Naive thymus-derived CD4-positive, alpha-beta T cell (primary cell): ENCODE results near the gene FAM168A. TPM values are rescaled to one million over a fixed set of nuclear protein-coding genes. Genes with fewer than 3 reads are reported as not detected.

Experiments used
- ATAC-seq: fragments of 150-1000 bp; cut with Tn5 transposase; 2 replicates; pipeline ENCODE4 v1.10.0; 2021; ENCODE audit warnings: mild to moderate bottlenecking, moderate library complexity
- CTCF ChIA-PET: fragments of 350-600 bp; sonication (Branson Sonifier 250); formaldehyde crosslinking; loops from one replicate; lab custom pipeline; 2021; ENCODE audit warnings: antibody characterized with exemption; lab: Charles Lee
- POLR2A ChIA-PET: fragments of 350-600 bp; sonication (Branson Sonifier 250); formaldehyde crosslinking; loops from one replicate; lab custom pipeline; 2021; ENCODE audit warnings: antibody characterized with exemption, inconsistent platforms; lab: Charles Lee
- DNase-seq, 9 donors: peaks; one replicate each; pipeline versions ENCODE4 v3.0.0 to v3.0.0-alpha.2; 2020 to 2022; ENCODE audit warnings: mixed read lengths in 1 of 9
- H3K27ac ChIP-seq: one replicate; pipeline ENCODE4 v1.7.0; 2013; ENCODE audit warnings: mild to moderate bottlenecking, low read depth, low read length, moderate library complexity
- H3K27me3 ChIP-seq, 2 donors: one replicate each; pipeline ENCODE4 v1.7.0; 2013; ENCODE audit warnings: low read length in 2 of 2, mild to moderate bottlenecking in 2 of 2, moderate library complexity in 2 of 2; ENCODE audit not compliant: control insufficient read depth in 2 of 2, insufficient read depth in 2 of 2
- H3K36me3 ChIP-seq, 3 experiments: 1 replicate in 2 of 3; 2 replicates in 1 of 3; pipeline ENCODE4 v1.7.0; 2013; ENCODE audit warnings: low read length in 3 of 3, mild to moderate bottlenecking in 3 of 3, moderate library complexity in 1 of 3; ENCODE audit not compliant: insufficient read depth in 3 of 3, control insufficient read depth in 2 of 3
- H3K4me1 ChIP-seq, 2 donors: one replicate each; pipeline ENCODE4 v1.7.0; 2013; ENCODE audit warnings: low read length in 2 of 2, mild to moderate bottlenecking in 2 of 2, moderate library complexity in 1 of 2; ENCODE audit not compliant: control insufficient read depth in 2 of 2, insufficient read depth in 2 of 2
- H3K4me3 ChIP-seq: 2 replicates; pipeline ENCODE4 v1.7.0; 2013; ENCODE audit warnings: mild to moderate bottlenecking, low read length
- H3K9me3 ChIP-seq, 3 experiments: 1 replicate in 2 of 3; 2 replicates in 1 of 3; pipeline ENCODE4 v1.7.0; 2013; ENCODE audit warnings: low read length in 3 of 3; ENCODE audit not compliant: control insufficient read depth in 2 of 3
- H3K27ac Mint-ChIP-seq, 9 donors: one replicate each; pipeline ENCODE4 v1.8.0; 2020 to 2022; ENCODE audit warnings: mixed read lengths in 9 of 9, mild to moderate bottlenecking in 8 of 9, moderate library complexity in 5 of 9, inconsistent platforms in 2 of 9
- H3K27me3 Mint-ChIP-seq, 5 donors: one replicate each; pipeline ENCODE4 v1.8.0; 2021 to 2022; ENCODE audit warnings: mixed read lengths in 5 of 5, mild to moderate bottlenecking in 1 of 5
- H3K36me3 Mint-ChIP-seq, 5 donors: one replicate each; pipeline ENCODE4 v1.8.0; 2020 to 2022; ENCODE audit warnings: mixed read lengths in 5 of 5, mild to moderate bottlenecking in 3 of 5, inconsistent platforms in 1 of 5
- H3K4me1 Mint-ChIP-seq, 7 donors: one replicate each; pipeline ENCODE4 v1.8.0; 2020 to 2022; ENCODE audit warnings: mixed read lengths in 7 of 7, mild to moderate bottlenecking in 3 of 7, inconsistent platforms in 1 of 7
- H3K4me3 Mint-ChIP-seq, 10 donors: one replicate each; pipeline ENCODE4 v1.8.0; 2020 to 2022; ENCODE audit warnings: mild to moderate bottlenecking in 10 of 10, mixed read lengths in 10 of 10, moderate library complexity in 6 of 10, inconsistent platforms in 2 of 10
- H3K9me3 Mint-ChIP-seq, 11 donors: one replicate each; pipeline ENCODE4 v1.8.0; 2020 to 2022; ENCODE audit warnings: mixed read lengths in 11 of 11, mild to moderate bottlenecking in 4 of 11, inconsistent platforms in 1 of 11, moderate library complexity in 1 of 11
- intact Hi-C, 2 donors: fragments of 100-400 bp; cut with micrococcal nuclease; formaldehyde crosslinking; loops; one replicate each; pipeline ENCODE4 v1.15.1; 2023
- polyA plus RNA-seq, 2 donors: library from polyadenylated mRNA; unstranded; fragments of 300-500 nt; fragmentation: Illumina TruSeq; gene quantifications; one replicate each; pipeline ENCODE4 v1.2.3, GENCODE V29; 2021
- total RNA-seq, 6 experiments: library from RNA in 5 of 6; stranded (reverse) in 5 of 6; gene quantifications; 1 replicate in 5 of 6; 2 replicates in 1 of 6; pipeline ENCODE4 v1.2.3 and lab custom pipeline; 2021 to 2026

FAM168A gene
- total and polyA plus RNA-seq, 7 experiments from 2014 or later: 3.3 to 33.0 (median 23.1) TPM

DNA sequence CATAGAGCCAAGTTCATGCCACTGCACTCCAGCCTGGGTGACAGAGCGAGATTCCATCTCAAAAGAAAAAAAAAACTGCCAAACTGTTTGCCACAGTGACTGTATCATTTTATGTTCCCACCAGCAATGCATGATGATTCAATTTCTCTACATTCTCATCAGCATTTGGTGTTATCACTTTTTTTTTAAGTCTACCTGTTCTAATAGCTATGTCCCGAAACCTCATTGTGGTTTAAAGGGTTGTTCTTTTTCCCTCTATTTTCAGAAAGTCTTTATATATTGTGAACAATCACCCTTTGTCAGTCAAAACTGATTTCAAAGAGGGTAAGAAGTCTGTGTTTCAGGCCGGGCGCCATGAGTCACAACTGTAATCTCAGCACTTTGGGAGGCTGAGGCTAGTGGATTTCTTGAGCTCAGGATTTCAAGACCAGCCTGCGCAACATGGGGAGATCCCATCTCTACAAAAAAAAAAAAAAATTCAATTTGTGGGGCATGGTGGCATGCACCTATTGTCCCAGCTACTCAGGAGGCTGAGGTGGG is 14.8 kb upstream of the FAM168A start:
- ATAC-seq (no peak), DNase-seq (no peak)
- ChIA-PET POLR2A (interaction anchor here (1.0 kb wide), 1 partner anchor 14 kb away, joined by 3 read pairs; no protein-coding TSS in a partner anchor), CTCF (interaction anchor here (0.7 kb wide), 1 partner anchor 1547 kb away, joined by 3 read pairs; no protein-coding TSS in a partner anchor)
- H3K27me3 ChIP-seq: peaks cover 0 to 4% of the 10 kb centered on the region in 2 donors
- no peaks in the 10 kb centered on the region for H3K9me3 ChIP-seq
- no peak overlapping the region for H3K27ac Mint-ChIP-seq
- H3K27ac ChIP-seq: no peak overlapping the region
- H3K4me3 Mint-ChIP-seq: no peak overlapping the region
- no peaks in the 10 kb centered on the region for H3K36me3 ChIP-seq
- intact Hi-C loops: no loop called here
- H3K9me3 Mint-ChIP-seq: no peaks in the 10 kb centered on the region
- H3K36me3 Mint-ChIP-seq: no peaks in the 10 kb centered on the region
- H3K27me3 Mint-ChIP-seq: peaks cover 0 to 12% (median 0%) of the 10 kb centered on the region in 5 donors
- no peaks in the 10 kb centered on the region for H3K4me1 ChIP-seq
- H3K4me3 ChIP-seq: no peak overlapping the region
- no peaks in the 10 kb centered on the region for H3K4me1 Mint-ChIP-seq

GRCh38 chr11:73598719-73599379 is 937 bp upstream of the FAM168A start:
- Mint-ChIP-seq H3K4me1 (peaks cover 19 to 44% (median 43%) of the 10 kb centered on the region in 7 donors), H3K27me3 (peaks cover 0 to 2% (median 0%) of the 10 kb centered on the region in 5 donors), H3K9me3 (no peaks in the 10 kb centered on the region), H3K36me3 (peaks cover 0 to 10% (median 0%) of the 10 kb centered on the region in 5 donors), H3K27ac (peak overlapping the region; percentile 91 to 97 (median 95)), H3K4me3 (peak overlapping the region; percentile 90 to 97 (median 95))
- Histone ChIP-seq H3K36me3 (peaks cover 0 to 8% (median 0%) of the 10 kb centered on the region in 3 experiments), H3K4me1 (peaks cover 12 to 13% of the 10 kb centered on the region in 2 donors), H3K4me3 (peak overlapping the region; percentile 71), H3K27me3 (no peaks in the 10 kb centered on the region), H3K9me3 (no peaks in the 10 kb centered on the region), H3K27ac (peak overlapping the region; percentile 87)
- POLR2A ChIA-PET: interaction anchor here (0.5 to 1.7 kb wide), 12 partner anchors 9 to 894 kb away, joined by 3 to 9 read pairs (median 4); partner anchors contain the start of genes LIPT2, PLEKHB1 and RAB6A
- ATAC-seq (no peak), DNase-seq (no peak)
- CTCF ChIA-PET: interaction anchor here (0.6 to 0.7 kb wide), 2 partner anchors 62 to 80 kb away, joined by 3 to 5 read pairs; no protein-coding TSS in a partner anchor
- intact Hi-C loops: loop anchor here (1.0 to 10.0 kb wide), 17 partner anchors 48 to 1671 kb away; partner anchors contain the start of genes COA4 (in 2 of the 2), FCHSD2 (in 2 of the 2), PAAF1 (in 2 of the 2) and RAB6A (in 2 of the 2)

DNA sequence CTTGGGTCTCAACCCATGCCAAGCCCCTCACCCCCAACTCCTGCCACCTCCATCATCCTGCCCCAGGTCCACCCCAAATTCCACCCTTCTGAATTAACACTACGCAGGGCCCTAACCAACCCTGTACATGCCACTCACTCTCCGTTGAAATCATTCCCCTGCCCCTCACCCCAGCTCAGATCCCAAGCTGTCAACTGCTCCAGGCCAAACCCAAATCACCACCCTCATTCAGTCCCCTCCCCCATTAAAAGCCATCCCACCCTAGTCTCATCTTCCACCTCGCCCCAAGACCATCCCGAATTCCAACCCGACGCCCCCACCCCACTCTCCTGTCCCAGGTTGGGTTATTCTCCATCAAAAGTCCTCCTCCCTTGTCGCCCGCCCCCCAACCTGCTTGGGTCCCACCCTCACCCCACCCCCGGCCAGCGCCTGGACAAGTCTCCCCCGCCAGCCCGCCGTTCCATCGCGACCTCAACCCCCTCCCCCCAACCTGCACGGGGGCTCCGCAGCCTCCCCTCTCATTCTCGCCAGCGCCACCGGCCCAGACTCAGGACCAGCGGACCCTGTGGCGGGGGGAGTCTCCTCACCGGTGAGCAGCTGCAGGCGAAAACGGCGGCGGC is 466 bp downstream of the FAM168A start:
- peak overlapping the region; percentile 85 to 97 (median 94) for H3K27ac Mint-ChIP-seq
- Histone ChIP-seq H3K4me1 (peaks cover 12 to 13% of the 10 kb centered on the region in 2 donors), H3K36me3 (peaks cover 0 to 8% (median 0%) of the 10 kb centered on the region in 3 experiments), H3K9me3 (no peaks in the 10 kb centered on the region), H3K27me3 (no peaks in the 10 kb centered on the region), H3K27ac (peak overlapping the region; percentile 87), H3K4me3 (peak overlapping the region; percentile 71)
- no peak for ATAC-seq
- ChIA-PET CTCF (no interaction called here), POLR2A (interaction anchor here (1.7 kb wide), 1 partner anchor 164 kb away, joined by 8 read pairs; the partner anchor contains the start of gene RAB6A)
- peak overlapping the region; percentile 90 to 97 (median 95) for H3K4me3 Mint-ChIP-seq
- H3K27me3 Mint-ChIP-seq: peaks cover 0 to 2% (median 0%) of the 10 kb centered on the region in 5 donors
- H3K9me3 Mint-ChIP-seq: no peaks in the 10 kb centered on the region
- H3K4me1 Mint-ChIP-seq: peaks cover 19 to 51% (median 47%) of the 10 kb centered on the region in 7 donors
- intact Hi-C loops: loop anchor here (5.0 to 10.0 kb wide), 7 partner anchors 60 to 897 kb away; partner anchors contain the start of genes ARHGEF17 (in 1 of the 2), ATG16L2 (in 1 of the 2), FCHSD2 (in 1 of the 2) and LIPT2 (in 1 of the 2)
- peaks cover 0 to 10% (median 0%) of the 10 kb centered on the region in 5 donors for H3K36me3 Mint-ChIP-seq
- DNase-seq: no peak

- Histone ChIP-seq H3K9me3 (no peaks in the 10 kb centered on the region), H3K4me3 (no peak overlapping the region), H3K36me3 (peaks cover 0 to 8% (median 0%) of the 10 kb centered on the region in 3 experiments), H3K27ac (no peak overlapping the region), H3K27me3 (no peaks in the 10 kb centered on the region), H3K4me1 (peaks cover 12 to 13% of the 10 kb centered on the region in 2 donors)
- H3K27me3 Mint-ChIP-seq: peaks cover 0 to 2% (median 0%) of the 10 kb centered on the region in 5 donors
- ATAC-seq: no peak
- peaks cover 19 to 57% (median 51%) of the 10 kb centered on the region in 7 donors for H3K4me1 Mint-ChIP-seq
- intact Hi-C loops: loop anchor here (5.0 to 10.0 kb wide), 7 partner anchors 59 to 898 kb away; partner anchors contain the start of genes ARHGEF17 (in 1 of the 2), ATG16L2 (in 1 of the 2), FCHSD2 (in 1 of the 2) and LIPT2 (in 1 of the 2)
- H3K9me3 Mint-ChIP-seq: no peaks in the 10 kb centered on the region
- H3K27ac Mint-ChIP-seq: peak overlapping the region in 8 of 9 donors; percentile 38 to 97 (median 90)
- POLR2A ChIA-PET: no interaction called here
- H3K36me3 Mint-ChIP-seq: peaks cover 0 to 10% (median 0%) of the 10 kb centered on the region in 5 donors
- CTCF ChIA-PET: interaction anchor here (0.6 kb wide), 2 partner anchors 36 to 802 kb away, joined by 3 to 4 read pairs; no protein-coding TSS in a partner anchor
- peak overlapping the region; percentile 90 to 97 (median 95) for H3K4me3 Mint-ChIP-seq
- no peak for DNase-seq
Measured at GRCh38 chr11:73596547-73596946, 1.4 kb downstream of the FAM168A start.

DNA sequence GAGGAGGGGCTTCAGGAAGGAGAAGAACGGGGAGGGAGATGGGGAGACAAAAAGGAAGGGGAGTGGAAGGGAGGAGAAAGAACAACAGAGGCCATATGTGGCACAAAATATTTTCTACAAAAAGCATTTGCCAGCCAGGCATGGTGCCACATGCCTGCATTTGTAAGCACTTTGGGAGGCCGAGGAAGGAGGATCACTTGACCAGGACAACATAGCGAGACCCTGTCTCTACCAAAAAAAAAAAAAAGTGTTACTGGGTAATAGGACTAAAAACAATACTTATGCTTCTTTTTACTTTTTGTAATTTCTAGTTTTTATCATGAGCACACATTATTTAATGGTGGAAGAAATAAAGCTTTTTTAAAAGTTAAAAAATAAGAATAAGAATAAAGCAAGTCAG is 5.3 kb downstream of the FAM168A start:
- H3K27me3 ChIP-seq: no peaks in the 10 kb centered on the region
- CTCF ChIA-PET: interaction anchor here (0.7 kb wide), 1 partner anchor 174 kb away, joined by 3 read pairs; no protein-coding TSS in a partner anchor
- Mint-ChIP-seq H3K9me3 (no peaks in the 10 kb centered on the region), H3K27me3 (no peaks in the 10 kb centered on the region), H3K4me3 (no peak overlapping the region), H3K36me3 (peaks cover 0 to 13% (median 5%) of the 10 kb centered on the region in 5 donors), H3K4me1 (peaks cover 13 to 53% (median 46%) of the 10 kb centered on the region in 7 donors), H3K27ac (no peak overlapping the region)
- no peak overlapping the region for H3K4me3 ChIP-seq
- DNase-seq: no peak
- no peaks in the 10 kb centered on the region for H3K9me3 ChIP-seq
- ATAC-seq: no peak
- H3K27ac ChIP-seq: no peak overlapping the region
- intact Hi-C loops: loop anchor here in 1 of 2 donors (10.0 kb wide), 2 partner anchors 778 to 902 kb away; partner anchors contain the start of genes ATG16L2 and LIPT2
- H3K4me1 ChIP-seq: peaks cover 12 to 13% of the 10 kb centered on the region in 2 donors
- POLR2A ChIA-PET: interaction anchor here (0.6 to 0.8 kb wide), 3 partner anchors 14 to 1662 kb away, joined by 3 to 4 read pairs (median 3); no protein-coding TSS in a partner anchor
- peaks cover 0 to under 1% (median 0%) of the 10 kb centered on the region in 3 experiments for H3K36me3 ChIP-seq
